HepG2 (cell line): Measurements from ENCODE around the gene FBXW2. TPM values are rescaled to one million over a fixed set of nuclear protein-coding genes. Genes with fewer than 3 reads are reported as not detected.

Experiments used
- CEBPB ChIP-seq: IDR thresholded peaks from 2 replicates; pipeline ENCODE4 v1.6.1; 2011; ENCODE audit warnings: low read depth, low read length, improper control_type of control experiment, borderline replicate concordance
- GATAD2A ChIP-seq: IDR thresholded peaks from 2 replicates; pipeline ENCODE4 v1.6.1; 2016
- HDAC2 ChIP-seq: sonication (generic); formaldehyde crosslinking; IDR thresholded peaks from 2 replicates; pipeline ENCODE4 v1.4.0; 2020; ENCODE audit warnings: missing genetic modification reagents
- HNF4G ChIP-seq, 2 experiments: sonication (generic) in 1 of 2; formaldehyde crosslinking in 1 of 2; IDR thresholded peaks; 2 replicates each; pipeline versions ENCODE4 v1.4.0 to v1.6.1; 2011 to 2020; ENCODE audit warnings: borderline replicate concordance in 2 of 2, low read depth in 2 of 2, mild to moderate bottlenecking in 2 of 2, low read length in 1 of 2, missing genetic modification reagents in 1 of 2, moderate library complexity in 1 of 2
- ISX ChIP-seq: sonication (generic); formaldehyde crosslinking; conservative IDR thresholded peaks from 2 replicates; pipeline ENCODE4 v1.5.0; 2020; ENCODE audit warnings: missing genetic modification reagents
- PAXIP1 ChIP-seq: sonication (generic); formaldehyde crosslinking; conservative IDR thresholded peaks from 2 replicates; pipeline ENCODE4 v1.4.0; 2020; ENCODE audit warnings: mild to moderate bottlenecking, missing genetic modification reagents, moderate library complexity
- PBX2 ChIP-seq: IDR thresholded peaks from 2 replicates; pipeline ENCODE4 v1.6.1; 2016; ENCODE audit warnings: control low read depth
- SALL1 ChIP-seq: sonication (generic); formaldehyde crosslinking; IDR thresholded peaks from 2 replicates; pipeline ENCODE4 v1.8.0; 2022; ENCODE audit warnings: mild to moderate bottlenecking, missing genetic modification reagents
- TEAD2 ChIP-seq: sonication (generic); formaldehyde crosslinking; IDR thresholded peaks from 2 replicates; pipeline ENCODE4 v1.9.0; 2021; ENCODE audit warnings: missing genetic modification reagents
- TP53 ChIP-seq: sonication (generic); formaldehyde crosslinking; conservative IDR thresholded peaks from 2 replicates; pipeline ENCODE4 v1.4.0; 2020; ENCODE audit warnings: missing genetic modification reagents
- ZBED4 ChIP-seq: sonication (generic); formaldehyde crosslinking; IDR thresholded peaks from 2 replicates; pipeline ENCODE4 v1.4.0; 2020; ENCODE audit warnings: missing genetic modification reagents, borderline replicate concordance
- ZFY ChIP-seq: sonication (generic); formaldehyde crosslinking; IDR thresholded peaks from 2 replicates; pipeline ENCODE4 v1.4.0; 2020; ENCODE audit warnings: missing genetic modification reagents
- ZIK1 ChIP-seq: sonication (generic); formaldehyde crosslinking; IDR thresholded peaks from 2 replicates; pipeline ENCODE4 v1.5.0; 2020; ENCODE audit warnings: mild to moderate bottlenecking, low read depth, missing genetic modification reagents, borderline replicate concordance
- ZNF10 ChIP-seq: sonication (generic); formaldehyde crosslinking; IDR thresholded peaks from 2 replicates; pipeline ENCODE4 v1.4.0; 2020; ENCODE audit warnings: mild to moderate bottlenecking, low read depth, missing genetic modification reagents, borderline replicate concordance
- ZNF207 ChIP-seq: fragments of 450-650 bp; IDR thresholded peaks from 2 replicates; pipeline ENCODE4 v1.6.1; 2016; ENCODE audit warnings: antibody characterized with exemption, borderline replicate concordance
- ZNF652 ChIP-seq: IDR thresholded peaks from 2 replicates; pipeline ENCODE4 v1.6.1; 2016; ENCODE audit warnings: low read depth, borderline replicate concordance
- ZNF772 ChIP-seq: sonication (generic); formaldehyde crosslinking; IDR thresholded peaks from 2 replicates; pipeline ENCODE4 v1.5.0; 2020; ENCODE audit warnings: mild to moderate bottlenecking, missing genetic modification reagents
- ZNF775 ChIP-seq: sonication (generic); formaldehyde crosslinking; IDR thresholded peaks from 2 replicates; pipeline ENCODE4 v1.4.0; 2020; ENCODE audit warnings: missing genetic modification reagents, mild to moderate bottlenecking, moderate library complexity, borderline replicate concordance
- ZZZ3 ChIP-seq: sonication (generic); formaldehyde crosslinking; IDR thresholded peaks from 2 replicates; pipeline ENCODE4 v1.4.0; 2020; ENCODE audit warnings: missing genetic modification reagents, mild to moderate bottlenecking, borderline replicate concordance
- polyA plus RNA-seq, 8 experiments: library from polyadenylated mRNA; depleted of rRNA in 3 of 8; stranded (reverse) in 7 of 8; unstranded in 1 of 8; fragments of >200 nt; fragmentation: Illumina TruSeq in 4 of 8; extraction: Trizol in 4 of 8; gene quantifications; 2 replicates each; pipeline versions ENCODE4 v1.2.1 to v1.2.3, GENCODE V29; 2011 to 2016; ENCODE audit warnings: low read depth in 4 of 8, missing spikeins in 1 of 8, mixed read lengths in 1 of 8; ENCODE audit not compliant: insufficient read depth in 1 of 8
- total RNA-seq, 5 experiments: library from RNA; depleted of rRNA; stranded (reverse); fragments of >200 nt; fragmentation: Illumina TruSeq; extraction: Trizol; gene quantifications; 2 replicates each; pipeline ENCODE4 v1.2.3, GENCODE V29; 2016; ENCODE audit warnings: low read depth in 1 of 5

FBXW2 gene
- total and polyA plus RNA-seq, 2 of the 13 experiments (the other 11 are each of a cell fraction or from before 2014, with no cell fraction given): 35.4 to 43.1 TPM

- TF ChIP-seq PAXIP1 (peak; percentile 65), SALL1 (CRISPR knock-in tag) (peak; percentile 92), PBX2 (CRISPR knock-in tag) (no peak), ZBED4 (CRISPR knock-in tag) (peak; percentile 68; the same call in 1 of the 2 replicates), ZFY (CRISPR knock-in tag) (peak; percentile 92), ZNF10 (CRISPR knock-in tag) (no peak), ZNF207 (no peak), TEAD2 (CRISPR knock-in tag) (no peak), CEBPB (no peak), TP53 (CRISPR knock-in tag) (peak; percentile 72; the same call in 1 of the 2 replicates), ZNF775 (CRISPR knock-in tag) (no peak), ISX (peak; percentile 86; the same call in 1 of the 2 replicates), ZNF652 (CRISPR knock-in tag) (no peak; the same call in 1 of the 2 replicates), ZZZ3 (CRISPR knock-in tag) (peak; percentile 73; the same call in 1 of the 2 replicates), HDAC2 (CRISPR knock-in tag) (peak; percentile 84), ZIK1 (0 out of 2 replicates have a peak, but pooled peaks have one; percentile 29), GATAD2A (CRISPR knock-in tag) (peak; percentile 73; the same call in 1 of the 2 replicates), ZNF772 (peak; percentile 60; the same call in 1 of the 2 replicates), HNF4G (IDR thresholded peaks at IDR 0.05; ENCODE audit: borderline replicate concordance, low read depth, low read length) (no peak), HNF4G (CRISPR knock-in tag; IDR thresholded peaks at IDR 0.05; ENCODE audit: borderline replicate concordance, low read depth) (peak; percentile 40; the same call in 1 of the 2 replicates)
Observed at GRCh38 chr9:120792898-120793765, at the start of gene FBXW2 (continued).
